Liver (tissue), 9 donors: ENCODE data around the gene SIRT1. TPM values are rescaled to one million over a fixed set of nuclear protein-coding genes. Genes with fewer than 3 reads are reported as not detected.

ENCODE experiments used
- DNase-seq: peaks from one replicate; pipeline ENCODE4 v3.0.0-alpha.2; 2017; ENCODE audit warnings: low spot score
- H3K27ac ChIP-seq, 2 donors: one replicate each; pipeline ENCODE4 v1.7.0; 2013; ENCODE audit warnings: inconsistent platforms in 2 of 2, low read length in 2 of 2, control low read depth in 1 of 2, low read depth in 1 of 2, mild to moderate bottlenecking in 1 of 2
- H3K27me3 ChIP-seq, 4 donors: one replicate each; pipeline versions ENCODE4 v1.6.1 to v1.7.0; 2013; ENCODE audit warnings: low read length in 3 of 4, inconsistent platforms in 1 of 4, mild to moderate bottlenecking in 1 of 4, moderate library complexity in 1 of 4; ENCODE audit not compliant: control insufficient read depth in 4 of 4, insufficient read depth in 4 of 4
- H3K36me3 ChIP-seq, 4 donors: one replicate each; pipeline versions ENCODE4 v1.6.1 to v1.7.0; 2013; ENCODE audit warnings: low read length in 3 of 4, mild to moderate bottlenecking in 3 of 4, low read depth in 1 of 4, moderate library complexity in 1 of 4; ENCODE audit not compliant: control insufficient read depth in 4 of 4, insufficient read depth in 3 of 4
- H3K4me1 ChIP-seq, 4 donors: one replicate each; pipeline versions ENCODE4 v1.6.1 to v1.7.0; 2013; ENCODE audit warnings: low read length in 3 of 4, mild to moderate bottlenecking in 3 of 4, moderate library complexity in 1 of 4; ENCODE audit not compliant: control insufficient read depth in 4 of 4, insufficient read depth in 4 of 4
- H3K4me3 ChIP-seq, 3 donors: one replicate each; pipeline versions ENCODE4 v1.6.1 to v1.7.0; 2013; ENCODE audit warnings: low read length in 3 of 3, control low read depth in 1 of 3, low read depth in 1 of 3, mild to moderate bottlenecking in 1 of 3
- H3K9ac ChIP-seq, 2 donors: one replicate each; pipeline ENCODE4 v1.7.0; 2013; ENCODE audit warnings: low read length in 2 of 2, mild to moderate bottlenecking in 2 of 2, moderate library complexity in 2 of 2, control low read depth in 1 of 2, low read depth in 1 of 2
- H3K9me3 ChIP-seq, 4 donors: one replicate each; pipeline versions ENCODE4 v1.6.1 to v1.7.0; 2013; ENCODE audit warnings: low read length in 3 of 4; ENCODE audit not compliant: control insufficient read depth in 4 of 4
- ATF3 ChIP-seq: IDR thresholded peaks from 2 replicates; pipeline ENCODE4 v1.6.1; 2016; ENCODE audit warnings: antibody characterized with exemption
- CTCF ChIP-seq: fragments of 150-350 bp; IDR thresholded peaks from 2 replicates; pipeline ENCODE4 v1.5.1; 2017; ENCODE audit warnings: improper control_type of control experiment, low read depth, low read length; ENCODE audit not compliant: missing input control
- EGR1 ChIP-seq, 2 donors: IDR thresholded peaks; 2 replicates each; pipeline ENCODE4 v1.6.1; 2016 to 2018; ENCODE audit warnings: antibody characterized with exemption in 2 of 2, low read depth in 2 of 2
- FOXA1 ChIP-seq: IDR thresholded peaks from 2 replicates; pipeline ENCODE4 v1.6.1; 2016; ENCODE audit warnings: antibody characterized with exemption
- FOXA2 ChIP-seq: IDR thresholded peaks from 2 replicates; pipeline ENCODE4 v1.6.1; 2016; ENCODE audit warnings: antibody characterized with exemption
- GABPA ChIP-seq, 2 donors: IDR thresholded peaks in 1 of 2; conservative IDR thresholded peaks in 1 of 2; 2 replicates each; pipeline ENCODE4 v1.6.1; 2016; ENCODE audit warnings: antibody characterized with exemption in 2 of 2, mild to moderate bottlenecking in 1 of 2, moderate library complexity in 1 of 2
- HNF4A ChIP-seq, 2 donors: conservative IDR thresholded peaks; 2 replicates each; pipeline ENCODE4 v1.6.1; 2016; ENCODE audit warnings: antibody characterized with exemption in 2 of 2, mild to moderate bottlenecking in 2 of 2
- HNF4G ChIP-seq: IDR thresholded peaks from 2 replicates; pipeline ENCODE4 v1.6.1; 2016; ENCODE audit warnings: antibody characterized with exemption
- JUND ChIP-seq, 2 donors: IDR thresholded peaks; 2 replicates each; pipeline ENCODE4 v1.6.1; 2016; ENCODE audit warnings: antibody characterized with exemption in 2 of 2
- MAX ChIP-seq: IDR thresholded peaks from 2 replicates; pipeline ENCODE4 v1.6.1; 2016; ENCODE audit warnings: antibody characterized with exemption
- NR2F2 ChIP-seq: IDR thresholded peaks from 2 replicates; pipeline ENCODE4 v1.6.1; 2016; ENCODE audit warnings: antibody characterized with exemption
- RAD21 ChIP-seq, 2 donors: IDR thresholded peaks; 2 replicates each; pipeline ENCODE4 v1.6.1; 2016; ENCODE audit warnings: antibody characterized with exemption in 2 of 2, mild to moderate bottlenecking in 2 of 2
- REST ChIP-seq: IDR thresholded peaks from 2 replicates; pipeline ENCODE4 v1.6.1; 2016; ENCODE audit warnings: antibody characterized with exemption, mild to moderate bottlenecking
- RXRA ChIP-seq, 2 donors: IDR thresholded peaks; 2 replicates each; pipeline ENCODE4 v1.6.1; 2017 to 2018; ENCODE audit warnings: antibody characterized with exemption in 2 of 2, mild to moderate bottlenecking in 1 of 2
- SP1 ChIP-seq: IDR thresholded peaks from 2 replicates; pipeline ENCODE4 v1.6.1; 2018; ENCODE audit warnings: antibody characterized with exemption, mild to moderate bottlenecking
- YY1 ChIP-seq: IDR thresholded peaks from 2 replicates; pipeline ENCODE4 v1.6.1; 2016; ENCODE audit warnings: antibody characterized with exemption, mild to moderate bottlenecking
- ZBTB33 ChIP-seq: IDR thresholded peaks from 2 replicates; pipeline ENCODE4 v1.6.1; 2016; ENCODE audit warnings: antibody characterized with exemption
- WGBS: extraction: QIAGEN DNeasy Blood & Tissue Kit; methylation state at CpG from one replicate; pipeline ENCODE4 v1.1.7; 2013; 5-methylcytosine and 5-hydroxymethylcytosine counted together
- polyA plus RNA-seq, 2 donors: library from polyadenylated mRNA; stranded (reverse) in 1 of 2; unstranded in 1 of 2; fragments of 200-250 nt in 1 of 2; fragments of >200 nt in 1 of 2; fragmentation: Nextera tagmentation in 1 of 2; extraction: Ambion mirVana in 1 of 2; gene quantifications; one replicate each; pipeline versions ENCODE4 v1.2.1 to v1.2.3, GENCODE V29; 2013 to 2015
- total RNA-seq, 2 donors: library from RNA; depleted of rRNA; stranded (reverse); fragments of >200 nt; gene quantifications; one replicate each; pipeline ENCODE4 v1.2.3, GENCODE V29; 2014
- donor health status: healthy.
- donor health status: healthy.
- donor health status: healthy.
- donor health status: healthy.
- donor health status: healthy.

The SIRT1 gene
- total and polyA plus RNA-seq, 4 donors = 3.0 to 14.8 (median 7.8) TPM

GRCh38 chr10:67839951-67840350 lies 44.5 kb upstream of the SIRT1 start:
- Histone ChIP-seq H3K9me3 (no peaks in the 10 kb centered on the region), H3K4me1 (peaks cover 0 to 7% (median 0%) of the 10 kb centered on the region in 4 donors), H3K27ac (no peak overlapping the region), H3K9ac (no peak overlapping the region), H3K4me3 (no peak overlapping the region), H3K36me3 (no peaks in the 10 kb centered on the region), H3K27me3 (no peaks in the 10 kb centered on the region)
- DNase-seq = no peak
- WGBS = 93% methylated on average over 3 of the region's 3 CpGs
- TF ChIP-seq GABPA (IDR thresholded peaks at IDR 0.05 in 1 of 2, conservative IDR thresholded peaks at IDR 0.05 in 1 of 2) = no peak
- no peak for TF ChIP-seq SP1
- no peak for TF ChIP-seq NR2F2
- TF ChIP-seq JUND (IDR thresholded peaks at IDR 0.05) = no peak
- no peak for TF ChIP-seq REST

- Histone ChIP-seq H3K27me3 (no peaks in the 10 kb centered on the region), H3K9me3 (no peaks in the 10 kb centered on the region), H3K9ac (no peak overlapping the region), H3K4me3 (no peak overlapping the region), H3K4me1 (no peaks in the 10 kb centered on the region), H3K27ac (no peak overlapping the region), H3K36me3 (no peaks in the 10 kb centered on the region)
- DNase-seq = no peak
- TF ChIP-seq EGR1 (IDR thresholded peaks at IDR 0.05; ENCODE audit: low read depth in 2 of 2) (no peak), FOXA1 (no peak), NR2F2 (no peak), JUND (IDR thresholded peaks at IDR 0.05) (no peak), FOXA2 (no peak), MAX (no peak), GABPA (IDR thresholded peaks at IDR 0.05 in 1 of 2, conservative IDR thresholded peaks at IDR 0.05 in 1 of 2) (no peak), RXRA (IDR thresholded peaks at IDR 0.05) (no peak), ZBTB33 (no peak), SP1 (no peak), REST (no peak), YY1 (no peak), RAD21 (IDR thresholded peaks at IDR 0.05) (no peak), ATF3 (no peak), HNF4A (conservative IDR thresholded peaks at IDR 0.05) (no peak), CTCF (no peak), HNF4G (no peak)
Observed at GRCh38 chr10:67841737-67842136, 42.7 kb upstream of the SIRT1 start.
